ENCODE data around the gene SIAH2.

- TF ChIP-seq POLR2A (IDR thresholded peaks at IDR 0.05; ENCODE audit: low read depth, low read length) (no peak), TAF1 (IDR thresholded peaks at IDR 0.05; ENCODE audit: borderline replicate concordance, low read depth, low read length) (no peak)
These were observed 18.7 kb downstream of the SIAH2 start for GRCh38 chr3:150744041-150744918.

Data from GM12892 (cell line).